Kidney (tissue), 14 donors: ENCODE measurements around the gene CYB561. TPM values are rescaled to one million over a fixed set of nuclear protein-coding genes. Genes with fewer than 3 reads are reported as not detected.
A peak's percentile ranks its signal among the peaks of the same experiment; 100 is the strongest.

Experiments
- DNase-seq, 5 donors: peaks; one replicate each; pipeline ENCODE4 v3.0.0-alpha.2; 2013 to 2020
- FAIRE-seq: peaks from 2 replicates; lab custom pipeline; 2012; peaks lifted over from hg19 to GRCh38; lab: Jason Lieb, UNC
- H3K27ac ChIP-seq, 2 donors: one replicate each; pipeline ENCODE4 v1.7.0; 2013; ENCODE audit warnings: low read depth in 2 of 2, low read length in 2 of 2, inconsistent platforms in 1 of 2
- H3K27me3 ChIP-seq: one replicate; pipeline ENCODE4 v1.7.1; 2013; ENCODE audit warnings: low read length, inconsistent platforms; ENCODE audit not compliant: control insufficient read depth, insufficient read depth
- H3K36me3 ChIP-seq, 3 donors: one replicate each; pipeline versions ENCODE4 v1.7.0 to v1.7.1; 2013; ENCODE audit warnings: low read length in 3 of 3, control low read depth in 1 of 3, inconsistent platforms in 1 of 3; ENCODE audit not compliant: insufficient read depth in 3 of 3, control insufficient read depth in 2 of 3
- H3K4me1 ChIP-seq, 3 donors: one replicate each; pipeline versions ENCODE4 v1.7.0 to v1.7.1; 2013; ENCODE audit warnings: low read length in 3 of 3, inconsistent platforms in 1 of 3, low read depth in 1 of 3; ENCODE audit not compliant: control insufficient read depth in 2 of 3, insufficient read depth in 2 of 3
- H3K4me3 ChIP-seq, 3 donors: one replicate each; pipeline versions ENCODE4 v1.7.0 to v1.8.1; 2013; ENCODE audit warnings: low read length in 3 of 3, control low read depth in 1 of 3, inconsistent platforms in 1 of 3
- H3K9ac ChIP-seq, 3 donors: one replicate each; pipeline versions ENCODE4 v1.7.0 to v1.7.1; 2013; ENCODE audit warnings: low read length in 3 of 3, control low read depth in 1 of 3, inconsistent platforms in 1 of 3
- H3K9me3 ChIP-seq, 3 donors: one replicate each; pipeline versions ENCODE4 v1.7.0 to v1.7.1; 2013; ENCODE audit warnings: low read length in 3 of 3, control low read depth in 1 of 3, inconsistent platforms in 1 of 3; ENCODE audit not compliant: control insufficient read depth in 2 of 3, insufficient read depth in 1 of 3
- intact Hi-C: fragments of 100-400 bp; cut with DNase I; formaldehyde crosslinking; loops from one replicate; pipeline ENCODE4 v1.11.1; 2022
- polyA plus RNA-seq: library from polyadenylated mRNA; stranded (reverse); fragments of 350-450 nt; fragmentation: Illumina TruSeq; extraction: RNeasy Lipid Tissue Mini Kit (QIAGEN cat#74804); gene quantifications from one replicate; pipeline ENCODE4 v1.2.3, GENCODE V29; 2014; ENCODE audit warnings: low read depth, low replicate concordance; ENCODE audit not compliant: insufficient read depth
- total RNA-seq: library from RNA; stranded (reverse); fragmentation: NEBNext Ultra II Directional; extraction: Animal tissue kit (Norgen Biotek cat#: 25700); gene quantifications from one replicate; pipeline ENCODE4 v1.2.1, GENCODE V29; 2021
- TF ChIP-seq, protein P1 (sequence below): IDR thresholded peaks from 3 replicates; pipeline ENCODE4 v1.5.1; 2012; ENCODE audit warnings: mild to moderate bottlenecking, moderate library complexity, borderline replicate concordance; ENCODE audit not compliant: insufficient read depth; ENCODE audit errors: extremely low read depth
- donor health status: control.
- donor health status: control.
- donor health status: control.
- donor health status: control.
- donor health status: control.
- donor health status: DM: yes; HTN: yes; CAD: no.
- donor health status: Normal renal cell carcinoma (clear cell type).

Gene CYB561
- total and polyA plus RNA-seq, 2 donors from 2014 or later, result 38.4 to 51.1 TPM

- Histone ChIP-seq H3K9ac (no peak overlapping the region), H3K36me3 (peaks cover 0 to 5% (median 0%) of the 10 kb centered on the region in 3 donors), H3K9me3 (no peaks in the 10 kb centered on the region), H3K27ac (no peak overlapping the region), H3K27me3 (peaks cover 2% of the 10 kb centered on the region), H3K4me3 (no peak overlapping the region), H3K4me1 (peaks cover 0 to 12% (median 3%) of the 10 kb centered on the region in 3 donors)
- TF ChIP-seq, protein P1, sequence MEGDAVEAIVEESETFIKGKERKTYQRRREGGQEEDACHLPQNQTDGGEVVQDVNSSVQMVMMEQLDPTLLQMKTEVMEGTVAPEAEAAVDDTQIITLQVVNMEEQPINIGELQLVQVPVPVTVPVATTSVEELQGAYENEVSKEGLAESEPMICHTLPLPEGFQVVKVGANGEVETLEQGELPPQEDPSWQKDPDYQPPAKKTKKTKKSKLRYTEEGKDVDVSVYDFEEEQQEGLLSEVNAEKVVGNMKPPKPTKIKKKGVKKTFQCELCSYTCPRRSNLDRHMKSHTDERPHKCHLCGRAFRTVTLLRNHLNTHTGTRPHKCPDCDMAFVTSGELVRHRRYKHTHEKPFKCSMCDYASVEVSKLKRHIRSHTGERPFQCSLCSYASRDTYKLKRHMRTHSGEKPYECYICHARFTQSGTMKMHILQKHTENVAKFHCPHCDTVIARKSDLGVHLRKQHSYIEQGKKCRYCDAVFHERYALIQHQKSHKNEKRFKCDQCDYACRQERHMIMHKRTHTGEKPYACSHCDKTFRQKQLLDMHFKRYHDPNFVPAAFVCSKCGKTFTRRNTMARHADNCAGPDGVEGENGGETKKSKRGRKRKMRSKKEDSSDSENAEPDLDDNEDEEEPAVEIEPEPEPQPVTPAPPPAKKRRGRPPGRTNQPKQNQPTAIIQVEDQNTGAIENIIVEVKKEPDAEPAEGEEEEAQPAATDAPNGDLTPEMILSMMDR, result no peak
- no peak for FAIRE-seq
- peak in 1 of 5 donors; percentile 28 for DNase-seq
- intact Hi-C loops, result no loop called here
These were observed 35.4 kb upstream of the CYB561 start for GRCh38 chr17:63481488-63481870.

DNA sequence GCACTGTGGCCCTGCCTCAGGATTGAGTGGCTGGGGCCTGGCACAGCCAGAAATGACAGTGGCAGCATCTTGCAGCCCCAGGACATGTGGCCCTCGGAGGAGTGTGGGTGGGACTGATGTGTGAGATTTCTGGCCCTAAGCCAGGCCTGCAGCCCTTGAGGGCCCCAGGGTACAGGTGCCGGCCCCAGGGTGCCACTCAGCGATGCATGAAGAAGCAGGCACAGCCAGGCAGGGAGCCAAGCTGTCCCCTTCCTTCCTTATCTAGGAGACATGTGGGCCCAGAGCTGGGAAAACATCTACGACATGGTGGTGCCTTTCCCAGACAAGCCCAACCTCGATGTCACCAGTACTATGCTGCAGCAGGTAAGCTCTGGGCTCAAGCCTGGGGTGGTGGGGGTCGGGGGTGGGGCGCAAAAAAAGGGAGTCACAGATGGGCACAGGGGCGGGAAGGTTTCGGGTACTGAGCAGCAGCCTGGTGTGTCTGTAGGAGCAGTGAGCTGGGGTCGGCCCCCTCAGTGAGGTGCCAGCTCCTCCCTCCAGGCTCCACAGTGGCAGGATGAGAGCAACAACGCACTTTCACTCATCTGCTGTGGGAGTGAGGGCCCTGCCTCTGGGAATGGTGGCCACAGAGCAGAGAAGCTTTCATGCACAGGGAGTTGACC lies 34.9 kb upstream of the CYB561 start:
- Histone ChIP-seq H3K36me3 (peaks cover 0 to 3% (median 0%) of the 10 kb centered on the region in 3 donors), H3K27ac (no peak overlapping the region), H3K4me1 (peaks cover 0 to 12% (median 3%) of the 10 kb centered on the region in 3 donors), H3K9me3 (no peaks in the 10 kb centered on the region), H3K9ac (no peak overlapping the region), H3K27me3 (peaks cover 4% of the 10 kb centered on the region), H3K4me3 (no peak overlapping the region)
- TF ChIP-seq, protein P1, result no peak
- DNase-seq, result peak in 2 of 5 donors; percentile 51 to 59
- no peak for FAIRE-seq
- intact Hi-C loops, result no loop called here

- H3K27me3 ChIP-seq, result peaks cover 4% of the 10 kb centered on the region
- peaks cover 0 to 12% (median 3%) of the 10 kb centered on the region in 3 donors for H3K4me1 ChIP-seq
- no peak overlapping the region for H3K9ac ChIP-seq
- H3K4me3 ChIP-seq, result no peak overlapping the region
- H3K36me3 ChIP-seq, result peaks cover 0 to 3% (median 0%) of the 10 kb centered on the region in 3 donors
- peak in 1 of 5 donors; percentile 38 for DNase-seq
- TF ChIP-seq, protein P1, result no peak
- no peaks in the 10 kb centered on the region for H3K9me3 ChIP-seq
- no peak for FAIRE-seq
- H3K27ac ChIP-seq, result no peak overlapping the region
- intact Hi-C loops, result no loop called here
These were observed 34.2 kb upstream of the CYB561 start for GRCh38 chr17:63480192-63480784.
